HG03280 (cell line): ENCODE data around the gene HELT.
"Not testable (repeated sequence)": the region's sequence is repeated elsewhere in the genome, so short reads cannot be mapped to it uniquely, and the experiment has no call there.

ENCODE experiments used
- ATAC-seq: cut with Tn5 transposase; IDR thresholded peaks from one replicate; pipeline ENCODE4 v1.9.1; 2021; ENCODE audit warnings: mild to moderate bottlenecking, moderate library complexity; ENCODE audit not compliant: unreplicated experiment

The HELT gene

GRCh38 chr4:185035284-185035683 is 17.0 kb downstream of the HELT start:
- ATAC-seq: no peak

- no peak for ATAC-seq
Observed at GRCh38 chr4:185036019-185036418, 17.7 kb downstream of the HELT start.

- ATAC-seq: no peak
Observed at GRCh38 chr4:185036842-185037241, 18.6 kb downstream of the HELT start.

GRCh38 chr4:185039508-185040273 is 21.4 kb downstream of the HELT start:
- no peak for ATAC-seq

GRCh38 chr4:185040523-185040922 is 22.2 kb downstream of the HELT start:
- no peak for ATAC-seq

- not testable (repeated sequence) for ATAC-seq
Observed at GRCh38 chr4:185050286-185050685, 32.0 kb downstream of the HELT start.

GRCh38 chr4:185051283-185051682 is 33.0 kb downstream of the HELT start:
- not testable (repeated sequence) for ATAC-seq

- ATAC-seq: no peak
Observed at GRCh38 chr4:185053746-185054145, 35.5 kb downstream of the HELT start.

- ATAC-seq: no peak
Observed at GRCh38 chr4:185054272-185054671, 36.0 kb downstream of the HELT start.

GRCh38 chr4:185054886-185055285 is 36.6 kb downstream of the HELT start:
- ATAC-seq: no peak

GRCh38 chr4:185061610-185062009 is 43.3 kb downstream of the HELT start:
- ATAC-seq: no peak

GRCh38 chr4:185062606-185063005 is 44.3 kb downstream of the HELT start:
- no peak for ATAC-seq

GRCh38 chr4:185066179-185066578 is 47.9 kb downstream of the HELT start:
- no peak for ATAC-seq

GRCh38 chr4:185068837-185069236 is 50.5 kb downstream of the HELT start:
- ATAC-seq: no peak
